ENCODE measurements around the gene MAN2A2.
"Not testable (repeated sequence)": the region's sequence is repeated elsewhere in the genome, so short reads cannot be mapped to it uniquely, and the experiment has no call there.

Gene MAN2A2

DNA sequence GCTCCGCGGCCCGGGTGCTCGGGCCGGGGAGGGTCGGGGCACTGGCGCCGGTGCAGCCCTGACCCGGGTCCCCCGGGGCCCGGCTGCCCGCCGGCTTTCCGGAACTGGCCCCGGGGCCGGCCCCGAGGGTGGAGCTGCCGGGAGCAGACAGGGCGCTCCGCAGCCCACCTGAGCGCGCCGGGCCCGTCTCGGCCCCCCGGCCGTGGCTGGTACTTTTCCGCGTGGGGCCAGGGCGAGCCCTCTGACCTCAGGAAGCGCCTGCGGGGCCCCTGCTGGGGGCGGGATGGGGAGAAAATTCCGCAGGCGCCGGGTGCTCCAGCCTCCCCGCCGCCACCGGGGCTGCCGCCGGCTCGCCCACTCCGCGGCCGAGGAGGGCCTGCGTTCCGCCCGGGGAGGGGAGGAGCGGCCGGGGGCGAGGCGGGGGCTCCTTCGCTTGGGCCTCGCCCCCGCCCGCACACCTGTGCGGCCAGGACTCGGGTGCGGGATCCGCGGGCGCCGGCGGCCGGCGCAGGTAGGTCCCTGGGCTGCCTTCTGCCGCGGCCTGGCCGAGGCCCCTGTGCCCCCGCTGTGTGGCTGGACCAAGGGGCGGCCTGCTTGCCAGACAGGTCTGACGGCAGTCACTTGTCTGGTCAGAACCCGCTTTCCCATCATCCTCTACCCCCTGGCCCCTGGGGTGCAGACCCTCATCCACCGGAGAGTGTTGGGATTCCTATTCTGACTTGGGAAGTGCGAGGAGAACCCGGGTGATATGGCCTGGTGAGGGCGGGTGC is 31.2 kb upstream of the MAN2A2 start:
- DNase-seq (ENCODE audit: low read depth), result no peak

DNA sequence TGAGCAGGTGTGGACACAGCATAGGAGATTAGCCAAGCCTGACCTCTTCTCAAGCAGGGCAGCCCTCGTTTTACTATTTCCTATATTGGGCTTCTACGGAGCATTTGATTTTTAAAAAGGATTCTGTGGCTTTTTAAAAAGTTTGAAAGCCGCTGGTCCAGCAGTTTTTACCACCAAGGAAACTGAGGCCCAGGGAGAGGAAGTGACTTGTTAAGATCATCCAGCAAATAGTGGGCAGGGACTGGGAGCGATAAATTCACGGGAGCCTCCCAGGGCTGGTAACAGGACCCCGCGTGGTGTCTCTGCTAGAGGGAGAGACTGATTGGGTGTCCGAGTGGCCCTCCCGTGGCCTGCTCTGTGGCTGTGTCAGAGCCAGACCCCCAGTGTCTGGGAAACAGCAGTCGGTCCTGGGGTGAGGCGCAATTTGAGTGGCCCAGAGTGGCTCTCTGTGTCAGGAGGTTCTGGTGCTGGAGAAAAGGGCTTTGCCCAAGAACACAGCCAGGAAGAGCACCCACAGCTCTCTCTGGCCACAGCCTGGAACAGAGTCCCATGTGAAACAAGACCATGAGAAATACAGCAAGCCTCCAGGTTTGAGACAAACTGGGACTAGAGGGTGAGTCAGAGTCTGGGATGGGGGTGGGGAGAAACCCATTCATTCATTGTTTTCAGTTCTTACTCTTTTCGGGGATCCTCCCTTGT is 30.5 kb upstream of the MAN2A2 start:
- peak; percentile 81 for DNase-seq (ENCODE audit: low read depth)

DNA sequence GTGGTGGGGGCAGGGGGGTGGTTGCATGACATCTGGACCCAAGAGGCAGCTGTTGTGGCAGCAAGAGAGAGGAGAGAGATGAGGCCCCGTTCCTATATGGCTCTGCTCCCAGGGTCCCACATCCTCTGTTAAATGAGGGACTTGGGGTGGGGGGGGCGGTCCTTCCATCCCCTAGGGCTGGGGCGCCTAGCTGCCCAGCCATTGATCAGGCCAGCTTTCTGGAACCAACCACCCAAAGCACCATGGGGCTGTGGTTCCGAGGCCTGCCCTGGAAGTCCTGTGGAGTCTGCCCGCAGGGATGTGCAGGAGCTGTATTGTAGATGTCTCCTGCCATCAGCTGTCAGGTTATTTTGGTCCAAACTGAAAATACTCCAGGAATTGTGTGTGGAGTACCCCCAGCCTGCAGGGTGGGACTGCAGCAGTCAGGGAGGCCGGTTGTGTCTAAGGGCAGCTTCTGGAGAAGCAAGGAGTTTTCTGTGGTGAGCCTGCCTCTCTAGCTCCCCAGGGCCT is 29.6 kb upstream of the MAN2A2 start:
- DNase-seq (ENCODE audit: low read depth), result no peak

DNA sequence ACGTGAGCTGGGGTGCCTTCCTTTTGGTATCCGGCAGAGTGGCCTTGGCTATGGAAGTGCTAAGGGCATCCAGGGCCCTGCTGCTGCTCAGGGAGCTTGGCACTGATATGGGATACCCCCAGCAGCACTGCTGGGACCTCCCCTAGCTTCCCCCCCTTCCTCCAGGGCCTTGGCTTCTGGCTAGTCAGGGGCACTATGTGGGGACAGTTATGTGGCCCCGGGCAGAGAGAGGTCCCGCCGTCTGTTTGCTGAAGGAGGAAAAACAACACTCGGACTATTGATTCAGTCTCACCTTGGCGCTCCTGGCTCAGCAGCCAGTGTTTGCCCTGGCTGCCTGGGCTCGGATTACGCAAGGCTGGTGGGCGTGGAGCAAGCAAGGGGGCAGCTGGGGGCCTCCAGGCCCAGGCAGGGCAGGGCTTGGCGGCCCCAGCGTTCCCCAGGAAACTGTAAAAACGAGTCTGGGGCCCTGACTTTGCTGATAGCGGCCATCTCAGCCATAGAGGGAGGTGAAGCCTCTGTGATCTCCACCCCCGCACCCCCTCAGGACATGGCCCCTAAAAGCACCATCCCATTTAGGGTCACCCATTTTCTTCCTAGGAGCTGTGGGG is 29.0 kb upstream of the MAN2A2 start:
- DNase-seq (ENCODE audit: low read depth), result peak; percentile 40

DNA sequence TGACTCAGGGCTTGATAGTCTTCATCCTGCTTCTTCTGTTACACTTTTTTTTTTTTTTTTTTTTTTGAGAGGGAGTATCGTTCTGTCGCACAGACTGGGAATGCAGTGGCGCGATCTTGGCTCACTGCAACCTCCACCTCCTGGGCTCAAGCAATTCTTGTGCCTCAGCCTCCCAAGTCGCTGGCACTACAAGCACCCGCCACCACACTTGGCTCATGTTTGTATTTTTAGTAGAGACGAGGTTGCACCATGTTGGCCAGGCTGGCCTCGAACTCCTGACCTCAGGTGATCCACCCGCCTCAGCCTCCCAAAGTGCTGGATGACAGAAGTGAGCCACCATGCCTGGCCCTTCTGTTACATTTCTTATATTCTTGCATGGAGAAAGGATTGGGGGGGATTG is 28.1 kb upstream of the MAN2A2 start:
- not testable (repeated sequence) for DNase-seq (ENCODE audit: low read depth)

DNA sequence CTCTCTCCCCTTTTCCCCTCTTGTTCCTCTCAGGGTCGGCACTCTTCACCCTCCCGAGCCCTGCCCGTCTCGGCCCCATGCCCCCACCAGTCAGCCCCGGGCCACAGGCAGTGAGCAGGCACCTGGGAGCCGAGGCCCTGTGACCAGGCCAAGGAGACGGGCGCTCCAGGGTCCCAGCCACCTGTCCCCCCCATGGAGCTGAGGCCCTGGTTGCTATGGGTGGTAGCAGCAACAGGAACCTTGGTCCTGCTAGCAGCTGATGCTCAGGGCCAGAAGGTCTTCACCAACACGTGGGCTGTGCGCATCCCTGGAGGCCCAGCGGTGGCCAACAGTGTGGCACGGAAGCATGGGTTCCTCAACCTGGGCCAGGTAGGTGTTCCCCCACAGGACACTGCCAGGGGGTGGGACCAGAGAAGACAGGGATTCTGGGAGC is 27.5 kb upstream of the MAN2A2 start:
- DNase-seq (ENCODE audit: low read depth), result no peak

DNA sequence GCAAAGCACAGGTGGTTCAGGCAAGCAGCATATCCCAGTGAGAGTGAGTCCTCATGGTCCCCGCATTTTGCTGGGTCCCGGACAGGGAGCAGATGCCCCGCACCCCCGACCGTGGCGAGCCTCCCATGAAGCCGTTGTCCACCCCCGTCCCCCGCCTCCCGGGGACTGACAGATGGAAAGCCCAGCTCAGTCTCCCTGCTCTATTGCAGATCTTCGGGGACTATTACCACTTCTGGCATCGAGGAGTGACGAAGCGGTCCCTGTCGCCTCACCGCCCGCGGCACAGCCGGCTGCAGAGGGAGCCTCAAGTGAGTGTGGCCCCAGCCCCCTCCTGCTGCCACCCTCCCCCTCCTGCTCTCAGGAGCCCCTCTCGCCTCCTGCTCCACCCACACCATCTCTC is 27.1 kb upstream of the MAN2A2 start:
- no peak for DNase-seq (ENCODE audit: low read depth)

DNA sequence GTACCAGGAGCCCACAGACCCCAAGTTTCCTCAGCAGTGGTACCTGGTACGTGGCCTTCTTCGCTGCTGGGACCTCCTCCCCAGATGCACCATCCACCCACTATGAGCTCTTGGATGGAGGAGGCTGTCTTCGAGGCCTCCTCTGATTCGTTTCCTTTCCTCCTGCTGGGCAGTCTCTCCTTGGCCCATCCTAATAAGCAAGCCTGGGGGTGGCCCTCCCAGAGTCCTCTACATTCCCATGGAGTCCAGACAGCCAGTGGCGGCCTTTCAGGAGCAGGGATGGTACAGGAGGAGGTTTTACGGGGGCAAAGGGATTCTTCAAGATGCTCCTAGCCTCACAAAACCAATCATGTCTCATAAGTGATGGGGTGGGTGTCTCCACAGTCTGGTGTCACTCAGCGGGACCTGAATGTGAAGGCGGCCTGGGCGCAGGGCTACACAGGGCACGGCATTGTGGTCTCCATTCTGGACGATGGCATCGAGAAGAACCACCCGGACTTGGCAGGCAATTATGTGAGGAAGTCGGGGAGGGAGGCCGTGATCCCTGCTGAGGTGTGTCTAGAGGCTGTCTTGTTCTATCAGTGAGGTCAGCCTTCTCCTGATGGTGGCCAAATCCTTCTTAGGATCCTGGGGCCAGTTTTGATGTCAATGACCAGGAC is 26.5 kb upstream of the MAN2A2 start:
- no peak for DNase-seq (ENCODE audit: low read depth)

DNA sequence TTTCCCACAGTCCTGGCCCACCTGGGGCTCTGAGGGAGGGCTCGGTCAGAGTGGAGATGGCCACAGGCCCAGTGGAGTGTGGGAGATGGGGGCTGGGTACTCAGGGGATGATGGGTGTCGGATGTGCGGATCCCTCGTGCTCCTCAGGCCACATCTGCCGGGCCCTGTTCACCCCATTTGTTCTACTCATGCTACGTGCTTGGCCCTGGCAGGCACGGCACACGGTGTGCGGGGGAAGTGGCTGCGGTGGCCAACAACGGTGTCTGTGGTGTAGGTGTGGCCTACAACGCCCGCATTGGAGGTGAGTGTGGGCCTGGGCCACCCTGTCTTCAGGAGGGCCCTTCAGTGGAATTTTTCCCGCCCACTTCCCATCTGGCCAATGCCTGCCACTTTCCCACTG is 25.8 kb upstream of the MAN2A2 start:
- no peak for DNase-seq (ENCODE audit: low read depth)

DNA sequence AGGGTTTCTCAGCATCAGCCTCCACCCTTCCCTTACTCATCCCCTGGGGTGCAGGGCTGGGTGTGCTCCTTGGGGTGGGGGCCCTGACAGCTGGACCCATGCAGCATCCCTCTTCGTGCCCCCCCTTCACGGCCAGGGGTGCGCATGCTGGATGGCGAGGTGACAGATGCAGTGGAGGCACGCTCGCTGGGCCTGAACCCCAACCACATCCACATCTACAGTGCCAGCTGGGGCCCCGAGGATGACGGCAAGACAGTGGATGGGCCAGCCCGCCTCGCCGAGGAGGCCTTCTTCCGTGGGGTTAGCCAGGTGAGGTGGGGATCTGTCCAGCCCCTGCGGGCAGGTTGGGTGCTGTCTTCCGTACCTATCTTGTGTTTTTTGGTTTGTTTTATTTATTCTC is 25.1 kb upstream of the MAN2A2 start:
- DNase-seq (ENCODE audit: low read depth), result no peak

DNA sequence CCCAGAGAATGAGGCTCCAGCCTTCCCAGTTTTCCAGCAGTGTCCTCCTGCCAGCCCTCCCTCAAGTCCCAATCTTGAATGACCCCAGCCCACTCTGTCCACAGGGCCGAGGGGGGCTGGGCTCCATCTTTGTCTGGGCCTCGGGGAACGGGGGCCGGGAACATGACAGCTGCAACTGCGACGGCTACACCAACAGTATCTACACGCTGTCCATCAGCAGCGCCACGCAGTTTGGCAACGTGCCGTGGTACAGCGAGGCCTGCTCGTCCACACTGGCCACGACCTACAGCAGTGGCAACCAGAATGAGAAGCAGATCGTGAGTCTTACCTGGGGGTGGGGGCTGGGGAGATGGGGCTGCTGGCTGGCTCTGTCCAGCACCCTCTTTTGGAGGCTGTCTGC is 24.4 kb upstream of the MAN2A2 start:
- DNase-seq (ENCODE audit: low read depth), result no peak

DNA sequence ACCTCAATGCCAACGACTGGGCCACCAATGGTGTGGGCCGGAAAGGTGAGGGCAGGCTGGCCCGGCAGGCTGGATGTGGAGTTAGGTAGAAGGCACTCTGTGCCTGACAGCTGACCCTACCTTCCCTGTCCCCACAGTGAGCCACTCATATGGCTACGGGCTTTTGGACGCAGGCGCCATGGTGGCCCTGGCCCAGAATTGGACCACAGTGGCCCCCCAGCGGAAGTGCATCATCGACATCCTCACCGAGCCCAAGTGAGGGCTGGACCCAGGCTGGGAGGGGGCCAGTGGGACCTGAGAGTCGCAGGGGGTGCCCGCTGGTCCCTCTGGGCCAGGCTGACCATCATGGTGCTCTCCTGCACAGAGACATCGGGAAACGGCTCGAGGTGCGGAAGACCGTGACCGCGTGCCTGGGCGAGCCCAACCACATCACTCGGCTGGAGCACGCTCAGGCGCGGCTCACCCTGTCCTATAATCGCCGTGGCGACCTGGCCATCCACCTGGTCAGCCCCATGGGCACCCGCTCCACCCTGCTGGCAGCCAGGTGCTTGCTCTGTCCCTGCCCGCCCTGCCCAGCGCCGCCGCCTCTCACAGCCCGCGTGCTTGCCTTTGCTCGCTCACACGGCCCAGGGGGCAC is 23.3 kb upstream of the MAN2A2 start:
- DNase-seq (ENCODE audit: low read depth), result no peak

DNA sequence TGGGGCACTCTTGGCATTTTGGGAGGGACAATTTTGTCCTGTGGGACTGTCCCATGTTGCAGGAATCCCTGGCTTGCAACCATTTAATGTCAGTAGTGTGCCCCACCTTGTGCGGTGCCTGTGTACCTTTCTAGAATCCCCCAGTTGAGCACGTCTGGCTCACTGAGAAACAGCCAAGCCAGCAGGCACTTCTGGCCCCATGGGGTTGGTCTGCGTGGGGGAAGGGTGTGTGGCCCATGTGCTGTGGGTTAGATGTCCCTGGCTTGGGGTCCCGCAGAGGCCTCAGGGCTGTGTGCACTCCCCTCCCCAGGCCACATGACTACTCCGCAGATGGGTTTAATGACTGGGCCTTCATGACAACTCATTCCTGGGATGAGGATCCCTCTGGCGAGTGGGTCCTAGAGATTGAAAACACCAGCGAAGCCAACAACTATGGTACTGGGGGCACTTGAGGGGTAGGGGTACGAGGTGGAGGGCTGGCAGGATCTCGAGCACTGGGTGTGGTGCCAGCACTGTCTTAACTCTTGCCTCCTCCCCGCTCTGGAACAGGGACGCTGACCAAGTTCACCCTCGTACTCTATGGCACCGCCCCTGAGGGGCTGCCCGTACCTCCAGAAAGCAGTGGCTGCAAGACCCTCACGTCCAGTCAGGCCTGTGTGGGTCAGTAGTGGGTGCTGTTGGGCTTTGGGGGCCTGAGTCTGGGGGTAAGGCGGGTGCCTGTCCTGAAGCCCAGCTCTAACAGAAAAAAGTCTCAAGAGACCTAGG is 22.5 kb upstream of the MAN2A2 start:
- DNase-seq (ENCODE audit: low read depth), result no peak

DNA sequence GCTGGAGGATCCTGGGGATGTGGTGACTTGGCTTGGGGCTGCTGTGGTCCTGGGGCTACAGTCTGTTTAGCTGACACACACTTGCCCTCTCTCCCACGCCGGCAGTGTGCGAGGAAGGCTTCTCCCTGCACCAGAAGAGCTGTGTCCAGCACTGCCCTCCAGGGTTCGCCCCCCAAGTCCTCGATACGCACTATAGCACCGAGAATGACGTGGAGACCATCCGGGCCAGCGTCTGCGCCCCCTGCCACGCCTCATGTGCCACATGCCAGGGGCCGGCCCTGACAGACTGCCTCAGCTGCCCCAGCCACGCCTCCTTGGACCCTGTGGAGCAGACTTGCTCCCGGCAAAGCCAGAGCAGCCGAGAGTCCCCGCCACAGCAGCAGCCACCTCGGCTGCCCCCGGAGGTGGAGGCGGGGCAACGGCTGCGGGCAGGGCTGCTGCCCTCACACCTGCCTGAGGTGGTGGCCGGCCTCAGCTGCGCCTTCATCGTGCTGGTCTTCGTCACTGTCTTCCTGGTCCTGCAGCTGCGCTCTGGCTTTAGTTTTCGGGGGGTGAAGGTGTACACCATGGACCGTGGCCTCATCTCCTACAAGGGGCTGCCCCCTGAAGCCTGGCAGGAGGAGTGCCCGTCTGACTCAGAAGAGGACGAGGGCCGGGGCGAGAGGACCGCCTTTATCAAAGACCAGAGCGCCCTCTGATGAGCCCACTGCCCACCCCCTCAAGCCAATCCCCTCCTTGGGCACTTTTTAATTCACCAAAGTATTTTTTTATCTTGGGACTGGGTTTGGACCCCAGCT is 21.7 kb upstream of the MAN2A2 start:
- DNase-seq (ENCODE audit: low read depth), result no peak

DNA sequence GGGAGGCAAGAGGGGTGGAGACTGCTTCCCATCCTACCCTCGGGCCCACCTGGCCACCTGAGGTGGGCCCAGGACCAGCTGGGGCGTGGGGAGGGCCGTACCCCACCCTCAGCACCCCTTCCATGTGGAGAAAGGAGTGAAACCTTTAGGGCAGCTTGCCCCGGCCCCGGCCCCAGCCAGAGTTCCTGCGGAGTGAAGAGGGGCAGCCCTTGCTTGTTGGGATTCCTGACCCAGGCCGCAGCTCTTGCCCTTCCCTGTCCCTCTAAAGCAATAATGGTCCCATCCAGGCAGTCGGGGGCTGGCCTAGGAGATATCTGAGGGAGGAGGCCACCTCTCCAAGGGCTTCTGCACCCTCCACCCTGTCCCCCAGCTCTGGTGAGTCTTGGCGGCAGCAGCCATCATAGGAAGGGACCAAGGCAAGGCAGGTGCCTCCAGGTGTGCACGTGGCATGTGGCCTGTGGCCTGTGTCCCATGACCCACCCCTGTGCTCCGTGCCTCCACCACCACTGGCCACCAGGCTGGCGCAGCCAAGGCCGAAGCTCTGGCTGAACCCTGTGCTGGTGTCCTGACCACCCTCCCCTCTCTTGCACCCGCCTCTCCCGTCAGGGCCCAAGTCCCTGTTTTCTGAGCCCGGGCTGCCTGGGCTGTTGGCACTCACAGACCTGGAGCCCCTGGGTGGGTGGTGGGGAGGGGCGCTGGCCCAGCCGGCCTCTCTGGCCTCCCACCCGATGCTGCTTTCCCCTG is 21.0 kb upstream of the MAN2A2 start:
- no peak for DNase-seq (ENCODE audit: low read depth)

DNA sequence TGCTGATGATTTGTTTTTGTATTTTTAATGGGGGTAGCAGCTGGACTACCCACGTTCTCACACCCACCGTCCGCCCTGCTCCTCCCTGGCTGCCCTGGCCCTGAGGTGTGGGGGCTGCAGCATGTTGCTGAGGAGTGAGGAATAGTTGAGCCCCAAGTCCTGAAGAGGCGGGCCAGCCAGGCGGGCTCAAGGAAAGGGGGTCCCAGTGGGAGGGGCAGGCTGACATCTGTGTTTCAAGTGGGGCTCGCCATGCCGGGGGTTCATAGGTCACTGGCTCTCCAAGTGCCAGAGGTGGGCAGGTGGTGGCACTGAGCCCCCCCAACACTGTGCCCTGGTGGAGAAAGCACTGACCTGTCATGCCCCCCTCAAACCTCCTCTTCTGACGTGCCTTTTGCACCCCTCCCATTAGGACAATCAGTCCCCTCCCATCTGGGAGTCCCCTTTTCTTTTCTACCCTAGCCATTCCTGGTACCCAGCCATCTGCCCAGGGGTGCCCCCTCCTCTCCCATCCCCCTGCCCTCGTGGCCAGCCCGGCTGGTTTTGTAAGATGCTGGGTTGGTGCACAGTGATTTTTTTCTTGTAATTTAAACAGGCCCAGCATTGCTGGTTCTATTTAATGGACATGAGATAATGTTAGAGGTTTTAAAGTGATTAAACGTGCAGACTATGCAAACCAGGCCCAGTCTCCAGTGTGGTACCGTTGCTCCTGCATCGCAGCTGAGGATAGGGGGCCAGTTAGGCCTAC is 20.1 kb upstream of the MAN2A2 start:
- DNase-seq (ENCODE audit: low read depth), result no peak

DNA sequence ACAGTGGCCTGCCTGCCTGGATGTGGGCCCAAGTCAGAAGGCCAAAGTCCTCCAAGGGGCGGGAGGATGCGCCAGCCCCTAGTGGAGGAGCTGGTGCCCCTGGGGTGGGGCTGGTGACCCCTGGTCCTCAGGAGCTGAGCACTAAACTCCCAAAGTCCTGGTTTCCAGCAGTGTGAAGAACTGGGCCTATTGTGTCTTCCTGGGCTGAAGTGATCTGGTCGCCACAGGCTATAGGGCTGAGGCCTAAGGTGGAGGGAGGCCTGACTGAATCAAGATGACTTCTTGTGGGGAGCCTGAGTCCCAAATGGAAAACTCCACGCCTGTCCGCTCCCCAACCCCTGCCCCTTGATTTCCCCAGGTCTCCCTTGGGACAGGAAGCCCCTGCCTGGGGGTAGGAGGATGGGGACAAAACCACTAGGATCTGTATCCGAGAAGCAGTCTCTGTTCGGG is 19.6 kb upstream of the MAN2A2 start:
- no peak for DNase-seq (ENCODE audit: low read depth)

DNA sequence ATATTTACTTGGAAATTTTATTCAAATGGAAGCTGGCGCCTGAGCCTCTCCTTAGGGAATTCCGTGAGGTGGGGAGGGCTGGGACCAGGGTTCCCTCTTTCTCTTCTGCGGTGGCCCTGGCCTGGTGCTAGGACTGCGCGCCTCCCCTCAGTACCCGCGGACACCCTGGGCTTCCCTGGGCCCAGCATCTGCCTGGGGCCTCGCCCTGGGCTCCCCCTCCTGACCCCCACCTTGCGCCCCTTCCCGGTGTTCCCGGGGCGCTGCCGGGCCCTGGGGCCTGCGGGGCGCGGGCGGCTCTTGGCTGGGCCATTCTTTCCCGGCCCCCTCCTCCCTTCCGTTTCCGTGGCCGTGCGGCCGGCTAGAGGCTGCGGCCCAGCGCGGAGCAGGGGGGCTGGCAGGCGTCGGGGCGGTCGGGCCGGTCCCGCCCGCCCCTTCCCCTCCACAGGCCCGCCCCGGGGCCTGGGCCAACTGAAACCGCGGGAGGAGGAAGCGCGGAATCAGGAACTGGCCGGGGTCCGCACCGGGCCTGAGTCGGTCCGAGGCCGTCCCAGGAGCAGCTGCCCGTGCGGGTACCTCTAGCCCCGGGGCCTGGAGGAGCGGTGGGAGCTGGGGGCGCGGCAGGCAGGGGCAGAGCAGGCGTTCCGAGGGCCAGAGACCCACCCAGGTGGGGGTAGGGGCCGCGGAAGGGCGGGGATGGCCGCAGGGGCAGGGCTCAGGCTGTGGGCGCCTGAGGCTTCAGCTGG is 19.0 kb upstream of the MAN2A2 start, which contains the start of gene FES:
FES (plus strand) TSS at position 529 of the 743 bp plus-strand sequence. CDS start 542 bp downstream, outside the sequence.
- peak; percentile 53 for DNase-seq (ENCODE audit: low read depth)
